Measurements from ENCODE around the gene CYRIA.

GRCh38 chr2:16638946-16639345 is 26.7 kb downstream of the CYRIA start:
- TF ChIP-seq EZH2 (IDR thresholded peaks at IDR 0.05; ENCODE audit: low read depth) = no peak
- TF ChIP-seq, protein P1, sequence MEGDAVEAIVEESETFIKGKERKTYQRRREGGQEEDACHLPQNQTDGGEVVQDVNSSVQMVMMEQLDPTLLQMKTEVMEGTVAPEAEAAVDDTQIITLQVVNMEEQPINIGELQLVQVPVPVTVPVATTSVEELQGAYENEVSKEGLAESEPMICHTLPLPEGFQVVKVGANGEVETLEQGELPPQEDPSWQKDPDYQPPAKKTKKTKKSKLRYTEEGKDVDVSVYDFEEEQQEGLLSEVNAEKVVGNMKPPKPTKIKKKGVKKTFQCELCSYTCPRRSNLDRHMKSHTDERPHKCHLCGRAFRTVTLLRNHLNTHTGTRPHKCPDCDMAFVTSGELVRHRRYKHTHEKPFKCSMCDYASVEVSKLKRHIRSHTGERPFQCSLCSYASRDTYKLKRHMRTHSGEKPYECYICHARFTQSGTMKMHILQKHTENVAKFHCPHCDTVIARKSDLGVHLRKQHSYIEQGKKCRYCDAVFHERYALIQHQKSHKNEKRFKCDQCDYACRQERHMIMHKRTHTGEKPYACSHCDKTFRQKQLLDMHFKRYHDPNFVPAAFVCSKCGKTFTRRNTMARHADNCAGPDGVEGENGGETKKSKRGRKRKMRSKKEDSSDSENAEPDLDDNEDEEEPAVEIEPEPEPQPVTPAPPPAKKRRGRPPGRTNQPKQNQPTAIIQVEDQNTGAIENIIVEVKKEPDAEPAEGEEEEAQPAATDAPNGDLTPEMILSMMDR (conservative IDR thresholded peaks at IDR 0.05) = no peak
